ENCODE data around the gene CSTA. TPM values are rescaled to one million over a fixed set of nuclear protein-coding genes. Genes with fewer than 3 reads are reported as not detected.

Gene CSTA
- total RNA-seq, 2 experiments from 2014 or later = not detected

- POLR2A ChIA-PET = interaction anchor here (0.5 to 0.7 kb wide), 2 partner anchors 16 to 464 kb away, joined by 3 to 4 read pairs; no protein-coding TSS in a partner anchor
- no peaks in the 10 kb centered on the region for H3K36me3 Mint-ChIP-seq (ENCODE audit: low read depth)
- intact Hi-C loops (cut with micrococcal nuclease) = no loop called here
- H3K4me3 Mint-ChIP-seq = no peak overlapping the region
- no peak for DNase-seq
- ATAC-seq = no peak
- peaks cover 8% of the 10 kb centered on the region for H3K4me1 Mint-ChIP-seq (ENCODE audit: low read depth)
- H3K27ac Mint-ChIP-seq = no peak overlapping the region
- CTCF ChIA-PET = no interaction called here
- peaks cover 4% of the 10 kb centered on the region for H3K9me3 Mint-ChIP-seq
- no peak for TF ChIP-seq CTCF (IDR thresholded peaks at IDR 0.05)
- H3K27me3 Mint-ChIP-seq = peaks cover 1% of the 10 kb centered on the region
These were observed 8.7 kb upstream of the CSTA start for GRCh38 chr3:122316368-122316767.

GRCh38 chr3:122318620-122319019, 6.4 kb upstream of the CSTA start:
- ChIA-PET CTCF (interaction anchor here (1.5 kb wide), 1 partner anchor 18 kb away, joined by 4 read pairs; no protein-coding TSS in a partner anchor), POLR2A (no interaction called here)
- DNase-seq (no peak), ATAC-seq (no peak)
- intact Hi-C loops (cut with micrococcal nuclease) = no loop called here
- Mint-ChIP-seq H3K4me1 (ENCODE audit: low read depth) (peaks cover 18% of the 10 kb centered on the region), H3K27me3 (peaks cover 1% of the 10 kb centered on the region), H3K4me3 (no peak overlapping the region), H3K27ac (no peak overlapping the region), H3K36me3 (ENCODE audit: low read depth) (no peaks in the 10 kb centered on the region), H3K9me3 (peaks cover 4% of the 10 kb centered on the region)
- TF ChIP-seq CTCF (IDR thresholded peaks at IDR 0.05) = no peak

- peak; percentile 95 for ATAC-seq
- H3K27ac Mint-ChIP-seq = no peak overlapping the region
- peak; percentile 68 for DNase-seq
- TF ChIP-seq CTCF (IDR thresholded peaks at IDR 0.05) = no peak
- peaks cover 18% of the 10 kb centered on the region for H3K4me1 Mint-ChIP-seq (ENCODE audit: low read depth)
- no peak overlapping the region for H3K4me3 Mint-ChIP-seq
- POLR2A ChIA-PET = interaction anchor here (0.6 kb wide), 1 partner anchor 29 kb away, joined by 3 read pairs; no protein-coding TSS in a partner anchor
- CTCF ChIA-PET = interaction anchor here (0.6 to 2.1 kb wide), 6 partner anchors 9 to 221 kb away, joined by 3 to 10 read pairs (median 4); no protein-coding TSS in a partner anchor
- peaks cover 4% of the 10 kb centered on the region for H3K9me3 Mint-ChIP-seq
- no peaks in the 10 kb centered on the region for H3K36me3 Mint-ChIP-seq (ENCODE audit: low read depth)
- intact Hi-C loops (cut with micrococcal nuclease) = no loop called here
- no peaks in the 10 kb centered on the region for H3K27me3 Mint-ChIP-seq
These were observed 2.7 kb upstream of the CSTA start for GRCh38 chr3:122322095-122323075.

GRCh38 chr3:122325769-122326168, 721 bp downstream of the CSTA start:
- DNase-seq = no peak
- ChIA-PET POLR2A (no interaction called here), CTCF (interaction anchor here (1.1 to 1.3 kb wide), 2 partner anchors 39 to 224 kb away, joined by 3 read pairs; no protein-coding TSS in a partner anchor)
- no peak for ATAC-seq
- H3K27me3 Mint-ChIP-seq = peaks cover 2% of the 10 kb centered on the region
- H3K27ac Mint-ChIP-seq = no peak overlapping the region
- peaks cover 18% of the 10 kb centered on the region for H3K4me1 Mint-ChIP-seq (ENCODE audit: low read depth)
- H3K36me3 Mint-ChIP-seq (ENCODE audit: low read depth) = no peaks in the 10 kb centered on the region
- H3K4me3 Mint-ChIP-seq = no peak overlapping the region
- H3K9me3 Mint-ChIP-seq = no peaks in the 10 kb centered on the region
- intact Hi-C loops (cut with micrococcal nuclease) = no loop called here
- TF ChIP-seq CTCF (IDR thresholded peaks at IDR 0.05) = no peak

GRCh38 chr3:122331886-122332285, 6.8 kb downstream of the CSTA start:
- intact Hi-C loops (cut with micrococcal nuclease) = no loop called here
- Mint-ChIP-seq H3K27me3 (peaks cover 12% of the 10 kb centered on the region), H3K9me3 (no peaks in the 10 kb centered on the region), H3K4me3 (no peak overlapping the region), H3K4me1 (ENCODE audit: low read depth) (no peaks in the 10 kb centered on the region), H3K36me3 (ENCODE audit: low read depth) (no peaks in the 10 kb centered on the region), H3K27ac (no peak overlapping the region)
- ChIA-PET CTCF (no interaction called here), POLR2A (no interaction called here)
- no peak for DNase-seq
- no peak for ATAC-seq
- TF ChIP-seq CTCF (IDR thresholded peaks at IDR 0.05) = no peak
